Measurements from ENCODE around the gene SCD5.

SCD5 gene

GRCh38 chr4:82630079-82630478 lies 168.5 kb downstream of the SCD5 start:
- no peak for DNase-seq (ENCODE audit: low read depth in 2 of 2)

GRCh38 chr4:82629238-82630000 lies 169.2 kb downstream of the SCD5 start:
- DNase-seq (ENCODE audit: low read depth in 2 of 2) = peak in 1 of 2 experiments; percentile 14

DNA sequence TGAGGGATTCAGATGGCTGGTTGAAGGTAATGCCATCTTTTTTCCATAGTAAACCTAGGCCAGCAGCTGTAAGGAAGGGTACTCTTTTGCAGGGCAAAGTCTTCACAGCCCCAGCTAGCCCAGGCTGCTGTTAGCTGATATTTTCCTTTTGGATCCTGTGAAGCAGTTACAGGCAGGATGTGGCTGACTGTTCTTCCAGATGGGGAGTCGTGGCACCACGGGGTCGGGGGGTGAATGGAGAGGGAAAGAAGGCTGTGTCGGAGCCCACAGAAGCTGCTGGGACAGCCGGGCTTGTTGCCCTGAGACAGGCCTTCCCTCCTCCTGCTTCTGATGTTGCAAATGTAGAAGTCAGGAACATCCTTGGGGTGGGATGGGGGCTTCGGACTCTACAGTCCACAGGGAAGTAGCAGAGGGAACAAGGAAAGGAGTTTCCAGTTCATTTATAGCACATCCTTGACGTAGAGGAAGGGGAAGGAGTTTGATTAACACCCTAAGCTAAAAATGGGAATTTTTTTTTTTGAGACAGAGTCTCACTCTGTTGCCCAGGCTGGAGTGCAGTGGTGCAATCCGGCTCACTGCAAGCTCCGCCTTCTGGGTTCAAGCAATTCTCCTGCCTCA lies 172.2 kb downstream of the SCD5 start:
- no peak for DNase-seq (ENCODE audit: low read depth in 2 of 2)

DNA sequence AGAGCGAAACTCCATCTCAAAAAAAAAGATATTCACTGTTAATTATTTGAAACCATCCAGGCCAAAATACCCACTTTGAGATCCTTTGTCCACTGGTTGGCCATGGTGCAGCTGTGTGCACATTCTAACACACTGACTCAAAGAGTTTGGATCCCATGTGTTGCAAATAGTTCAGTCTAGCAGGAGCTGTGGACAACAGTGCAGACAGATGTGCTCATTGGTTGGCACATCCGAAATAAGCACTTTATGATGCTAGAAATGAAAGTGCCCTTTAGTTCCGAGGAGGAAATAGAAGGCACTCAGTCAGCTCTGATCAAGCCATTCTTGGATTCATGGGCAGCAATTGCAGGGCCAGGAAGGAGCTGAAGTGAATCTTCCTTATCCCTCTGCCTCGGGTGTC lies 173.8 kb downstream of the SCD5 start:
- no peak for DNase-seq (ENCODE audit: low read depth in 2 of 2)

DNA sequence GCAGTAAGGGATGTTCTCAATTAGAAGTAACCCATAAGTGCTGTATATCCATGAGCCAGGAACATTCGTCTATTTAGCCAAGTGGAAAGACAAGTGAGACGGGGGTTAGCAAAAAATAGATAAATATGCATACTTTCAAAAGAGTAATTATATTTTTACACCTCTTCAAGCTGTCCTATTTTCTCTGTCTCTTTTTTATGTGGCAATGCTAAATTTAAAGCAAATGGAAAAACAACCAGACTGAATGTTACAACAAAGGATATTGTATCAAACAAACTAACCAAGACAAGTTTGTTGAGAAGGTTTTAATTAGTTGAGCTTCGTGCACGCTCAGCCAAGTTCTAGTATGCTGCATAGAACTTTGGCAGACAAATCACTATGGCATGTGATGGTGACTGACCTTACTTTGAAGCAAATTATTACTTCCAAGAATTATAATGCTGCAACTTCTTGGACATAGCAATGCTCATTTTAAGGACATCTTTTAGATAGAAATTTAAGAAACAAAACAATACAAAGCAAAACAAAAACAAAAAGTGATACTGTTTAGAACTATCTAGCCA lies 175.4 kb downstream of the SCD5 start:
- DNase-seq (ENCODE audit: low read depth in 2 of 2) = no peak

DNA sequence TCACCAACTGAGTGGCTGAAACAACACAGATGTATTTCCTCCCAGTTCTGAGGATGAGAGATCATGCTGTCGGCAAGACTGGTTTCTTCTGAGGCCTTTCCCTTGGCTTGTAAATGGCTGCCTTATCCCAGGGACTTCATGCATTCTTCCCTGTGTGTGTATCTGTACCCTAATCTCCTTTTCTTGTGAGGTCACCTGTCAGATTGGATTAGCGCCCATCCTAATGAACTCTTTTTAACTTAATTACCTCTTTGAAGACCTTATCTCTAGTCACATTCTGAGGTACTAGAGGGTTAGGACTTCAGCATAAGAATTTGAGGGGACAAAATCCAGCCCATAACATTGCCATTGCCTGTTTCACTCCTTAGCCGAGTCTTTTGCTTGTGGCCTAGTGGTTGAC lies 177.3 kb downstream of the SCD5 start:
- no peak for DNase-seq (ENCODE audit: low read depth in 2 of 2)

DNA sequence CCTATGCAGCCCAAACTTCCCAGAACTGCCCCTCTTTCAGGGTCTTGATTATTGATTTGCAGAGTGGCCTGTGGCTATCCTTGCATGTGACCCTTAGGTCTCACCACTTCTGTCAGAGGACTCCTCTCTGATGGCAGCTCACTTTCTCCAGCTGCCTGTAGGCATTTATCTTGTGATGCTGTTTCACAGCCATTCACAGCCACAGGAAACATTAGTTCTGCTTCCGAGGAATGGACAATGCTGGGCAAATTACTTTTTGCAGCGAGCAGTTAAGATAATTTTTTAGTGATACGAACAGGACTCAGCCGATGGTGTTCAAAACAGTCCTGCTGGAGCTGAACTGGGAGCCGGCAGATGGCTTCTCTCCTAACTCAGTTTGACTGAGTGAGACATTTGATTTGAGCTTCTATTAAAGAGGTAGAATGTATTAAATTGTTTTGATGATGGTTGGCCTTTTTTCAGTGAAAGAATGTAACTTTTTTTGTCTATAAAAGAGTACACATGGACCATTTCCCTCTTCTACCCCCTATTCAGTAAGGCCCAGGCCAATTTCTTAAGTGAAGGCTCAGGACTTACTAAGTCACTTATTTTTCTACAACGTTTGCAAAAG lies 178.4 kb downstream of the SCD5 start:
- DNase-seq (ENCODE audit: low read depth in 2 of 2) = no peak

DNA sequence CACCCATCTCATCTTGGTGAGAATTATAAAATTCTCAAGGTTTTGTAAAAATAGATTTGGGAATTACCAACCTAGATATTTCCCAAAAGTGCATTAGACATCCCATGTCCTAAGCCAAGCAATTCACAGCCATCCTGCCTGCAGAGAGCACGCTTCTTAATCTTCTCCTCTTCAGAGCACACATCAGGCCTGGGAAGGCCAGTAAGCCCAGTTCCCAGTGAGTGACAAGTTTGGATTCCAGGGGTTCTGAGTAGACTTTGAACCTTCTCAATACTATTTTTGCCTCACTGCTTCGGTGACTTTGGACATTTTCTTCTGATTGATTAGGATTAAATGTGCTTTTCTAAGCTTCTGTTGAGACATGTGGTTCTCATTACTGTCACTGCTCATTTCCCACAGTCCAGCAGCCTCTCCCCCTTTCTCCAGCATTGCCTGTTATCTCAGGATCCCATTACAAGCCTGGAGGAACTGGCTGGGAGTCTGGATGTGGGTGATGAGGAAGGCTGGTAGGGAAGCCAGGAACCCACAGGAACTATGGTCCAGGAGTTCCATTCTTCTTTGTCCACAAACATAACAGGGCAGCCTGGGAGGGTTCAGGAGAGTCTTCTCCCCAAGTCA lies 180.4 kb downstream of the SCD5 start:
- DNase-seq (ENCODE audit: low read depth in 2 of 2) = peak; percentile 51 to 55

- DNase-seq (ENCODE audit: low read depth in 2 of 2) = no peak
These were observed 183.7 kb downstream of the SCD5 start for GRCh38 chr4:82614838-82615449.

DNA sequence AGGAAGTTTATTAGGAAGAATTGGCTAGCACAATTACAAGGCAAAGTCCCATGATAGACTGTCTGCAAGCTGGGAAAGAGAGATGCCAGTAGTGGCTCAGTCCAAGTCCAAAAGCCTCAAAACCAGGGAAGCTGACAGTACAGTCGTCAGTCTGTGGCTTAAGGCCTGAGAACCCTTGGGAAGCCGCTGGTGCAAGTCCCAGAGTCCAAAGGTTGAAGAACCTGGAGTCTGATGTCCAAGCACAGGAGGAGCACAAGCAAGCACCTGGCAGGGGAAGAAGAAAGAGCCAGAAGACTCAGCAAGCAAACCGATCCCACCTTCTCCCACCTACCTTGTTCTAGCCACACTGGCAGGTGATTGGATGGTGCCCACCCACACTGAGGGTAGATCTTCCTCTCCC lies 185.5 kb downstream of the SCD5 start:
- no peak for DNase-seq (ENCODE audit: low read depth in 2 of 2)

- DNase-seq (ENCODE audit: low read depth in 2 of 2) = no peak
These were observed 186.6 kb downstream of the SCD5 start for GRCh38 chr4:82611982-82612381.

DNA sequence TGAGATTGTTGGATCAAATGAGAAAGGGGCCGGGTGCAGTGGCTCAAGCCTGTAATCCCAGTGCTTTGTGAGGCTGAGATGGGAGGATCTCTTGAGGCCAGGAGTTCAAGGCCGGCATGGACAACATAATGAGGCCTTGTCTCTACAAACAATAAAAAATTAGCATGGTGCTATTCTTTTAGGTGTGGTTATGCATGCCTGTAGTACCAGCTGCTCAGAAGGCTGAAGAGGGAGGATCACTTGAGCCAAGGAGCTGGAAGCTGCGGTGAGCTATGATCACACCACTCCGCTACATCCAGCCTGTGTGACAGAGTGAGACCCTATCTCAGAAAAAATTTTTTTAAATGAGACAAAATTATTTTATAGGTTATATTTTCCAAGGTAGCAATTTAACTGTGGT lies 187.1 kb downstream of the SCD5 start:
- no peak for DNase-seq (ENCODE audit: low read depth in 2 of 2)

DNA sequence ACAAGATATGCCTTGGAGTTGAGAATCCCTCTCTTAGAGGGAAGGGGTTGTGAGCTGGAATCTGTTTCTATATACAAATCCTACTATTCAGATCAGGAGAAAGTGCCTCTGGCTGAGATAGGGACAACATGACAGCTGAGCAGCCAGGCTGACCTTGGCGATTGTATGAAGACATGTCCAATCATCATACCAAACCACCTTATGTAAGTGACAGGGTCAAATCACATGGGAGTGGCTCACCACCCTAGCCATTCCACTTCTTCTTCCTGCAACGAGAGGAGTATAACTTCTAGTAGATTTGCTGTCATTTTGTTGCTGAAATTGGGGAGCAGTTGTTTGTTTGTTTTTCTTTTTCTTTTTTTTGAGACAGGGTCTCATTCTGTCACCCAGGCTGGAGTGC lies 188.6 kb downstream of the SCD5 start:
- no peak for DNase-seq (ENCODE audit: low read depth in 2 of 2)

DNA sequence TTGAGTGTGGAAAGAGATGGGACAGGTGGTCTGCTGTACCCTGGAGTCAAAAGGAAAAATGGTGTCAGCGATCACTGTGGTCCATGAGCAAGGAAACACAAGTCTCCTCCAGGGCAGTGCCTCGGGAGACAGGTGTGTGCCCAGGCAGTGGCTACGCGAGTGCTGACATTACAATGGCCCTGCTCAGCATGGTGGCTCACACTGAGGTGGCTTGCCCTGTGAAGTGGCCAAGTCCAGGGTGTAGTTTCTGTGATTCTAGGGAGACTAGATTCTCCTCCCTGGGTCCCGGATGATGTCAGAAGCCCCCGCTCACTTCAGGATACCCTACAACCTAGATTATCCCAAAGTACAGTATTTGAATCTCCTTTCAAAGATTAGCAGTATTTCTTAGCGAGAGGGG lies 192.0 kb downstream of the SCD5 start:
- DNase-seq (ENCODE audit: low read depth in 2 of 2) = no peak

DNA sequence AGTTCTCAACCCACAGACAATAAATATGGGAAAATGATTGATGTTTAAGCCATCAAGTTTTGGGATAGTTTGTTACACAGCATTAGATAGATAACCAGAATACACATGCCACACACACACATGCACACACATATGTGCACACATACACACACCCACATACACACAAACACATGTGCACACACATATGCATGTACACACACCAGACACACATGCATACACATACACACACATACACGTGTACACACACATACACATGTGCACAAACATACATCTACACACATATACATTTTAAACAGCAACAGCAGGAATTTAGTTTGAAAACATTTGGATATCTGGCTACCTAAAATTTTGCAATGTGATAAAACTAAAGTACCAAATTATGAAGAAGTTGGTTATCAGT lies 194.1 kb downstream of the SCD5 start:
- no peak for DNase-seq (ENCODE audit: low read depth in 2 of 2)

DNA sequence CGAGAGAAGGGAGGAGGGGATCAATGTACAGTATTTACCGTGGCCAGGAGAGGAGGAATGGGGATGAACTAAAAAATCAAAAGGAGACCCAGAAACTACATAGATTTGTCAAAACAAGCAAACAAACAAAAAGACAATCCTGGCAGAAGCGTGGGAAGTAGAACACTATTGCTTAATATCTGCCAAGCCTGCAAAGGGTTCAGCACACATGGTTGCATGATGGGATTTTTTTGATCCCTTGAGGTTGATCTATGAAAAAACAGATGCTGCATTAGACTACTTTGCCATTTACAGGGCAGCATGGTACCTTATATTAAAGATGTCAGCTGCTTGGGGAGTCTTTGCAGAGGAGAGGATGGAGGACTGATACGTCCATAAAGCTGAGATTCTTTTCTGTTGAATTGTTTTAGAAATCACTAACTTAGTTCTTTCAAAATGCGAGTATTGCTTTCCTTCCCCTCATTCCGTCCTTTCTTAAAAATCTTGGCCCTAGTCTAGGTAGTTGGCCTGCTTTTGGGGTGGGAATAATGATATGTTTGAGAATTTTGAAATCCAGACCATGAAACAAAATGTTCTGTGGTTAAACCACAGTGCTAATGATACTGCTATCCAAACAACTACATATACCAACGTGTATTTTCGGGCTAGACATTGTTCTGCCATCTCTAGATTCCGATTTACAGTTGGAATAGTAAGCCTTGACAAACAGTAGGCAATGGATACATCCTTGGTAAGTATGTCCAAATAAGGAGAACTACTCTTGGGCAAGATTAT lies 197.2 kb downstream of the SCD5 start:
- no peak for DNase-seq (ENCODE audit: low read depth in 2 of 2)

DNA sequence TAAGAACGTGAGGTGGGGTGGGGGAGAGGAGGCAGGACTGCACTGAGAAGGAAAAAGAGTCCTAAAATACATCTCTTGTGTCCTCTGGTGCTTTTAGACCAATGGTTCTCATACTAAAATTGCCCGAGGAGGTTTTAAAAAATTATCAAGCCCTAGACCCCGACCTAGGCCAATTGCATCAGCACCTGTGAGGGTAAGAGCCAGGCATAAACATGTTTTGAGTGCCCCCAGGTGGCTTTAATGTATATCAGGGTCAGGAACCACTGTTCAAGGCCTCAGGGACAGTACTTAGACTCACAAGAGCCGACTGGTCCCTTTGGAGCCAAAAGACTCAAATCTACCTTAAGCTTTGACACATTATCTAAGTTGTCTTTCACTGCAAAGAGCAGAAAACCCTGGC lies 199.3 kb downstream of the SCD5 start:
- DNase-seq (ENCODE audit: low read depth in 2 of 2) = no peak

- no peak for DNase-seq (ENCODE audit: low read depth in 2 of 2)
These were observed 204.1 kb downstream of the SCD5 start for GRCh38 chr4:82594456-82594855.

DNA sequence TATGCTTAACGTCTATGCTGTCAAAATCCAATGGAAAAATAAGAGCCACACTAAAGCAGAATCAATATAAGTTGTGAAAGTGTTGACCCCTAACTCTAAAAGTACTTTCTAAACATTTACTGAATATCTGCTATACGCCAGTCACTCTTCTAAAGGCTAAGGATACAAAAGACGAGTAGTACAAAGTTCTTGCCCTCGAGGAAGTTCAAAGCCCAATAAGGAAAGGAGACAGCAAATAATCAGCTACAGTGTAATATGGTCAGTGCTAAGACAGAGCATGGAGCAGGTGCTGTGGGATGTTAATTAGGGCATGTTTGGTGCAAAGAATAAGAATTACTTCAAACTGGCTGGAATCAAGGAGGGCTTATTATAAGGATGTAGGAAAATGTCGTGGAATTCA lies 205.2 kb downstream of the SCD5 start:
- no peak for DNase-seq (ENCODE audit: low read depth in 2 of 2)

- no peak for DNase-seq (ENCODE audit: low read depth in 2 of 2)
These were observed 206.0 kb downstream of the SCD5 start for GRCh38 chr4:82592639-82593038.

GRCh38 chr4:82591592-82591991 lies 207.0 kb downstream of the SCD5 start:
- no peak for DNase-seq (ENCODE audit: low read depth in 2 of 2)
